GM18517 (cell line): ENCODE data around the gene NDUFA12.

Source experiments
- ATAC-seq: cut with Tn5 transposase; IDR thresholded peaks from one replicate; pipeline ENCODE4 v1.9.1; 2021; ENCODE audit warnings: mild to moderate bottlenecking, moderate library complexity; ENCODE audit not compliant: unreplicated experiment

Gene NDUFA12

DNA sequence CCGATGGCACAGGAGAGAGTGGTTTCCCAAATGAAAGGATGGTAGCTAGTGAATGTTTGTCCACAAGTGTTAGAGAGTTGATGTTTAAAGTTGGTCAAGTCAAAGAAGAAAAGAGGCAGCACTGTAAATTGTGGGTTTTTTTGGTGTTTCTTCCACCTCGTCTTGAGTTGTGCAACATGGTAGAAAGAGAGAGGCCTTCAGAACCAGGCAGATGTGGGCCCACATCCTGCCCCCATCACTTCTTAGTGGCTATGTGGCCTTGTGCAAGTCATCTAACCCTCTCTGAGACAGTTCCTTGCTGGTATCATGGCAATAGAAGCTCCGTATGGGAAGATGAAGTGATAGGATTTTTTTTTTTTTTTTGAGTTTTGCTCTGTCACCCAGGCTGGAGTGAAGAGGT, 60.8 kb downstream of the NDUFA12 start:
- no peak for ATAC-seq

DNA sequence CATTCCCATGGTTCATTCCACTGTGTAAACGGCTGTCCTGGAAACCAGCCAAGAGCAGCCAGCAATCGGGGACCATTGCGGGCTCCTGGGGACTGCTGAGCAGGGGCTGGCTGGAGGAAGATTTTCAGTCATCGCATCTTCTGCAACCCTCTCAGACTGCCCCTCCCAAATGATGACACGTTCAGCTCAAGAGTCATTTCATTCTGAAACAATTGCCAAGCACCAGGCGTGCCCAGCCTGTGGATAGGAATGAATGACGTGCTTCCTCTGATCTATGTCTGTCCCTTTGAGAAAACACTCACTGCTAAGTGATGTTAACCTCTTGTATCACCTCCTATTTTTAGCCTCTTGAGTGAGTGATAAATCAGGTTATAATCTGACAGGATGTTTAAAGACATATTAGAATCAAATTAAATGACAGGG, 62.0 kb downstream of the NDUFA12 start:
- no peak for ATAC-seq

DNA sequence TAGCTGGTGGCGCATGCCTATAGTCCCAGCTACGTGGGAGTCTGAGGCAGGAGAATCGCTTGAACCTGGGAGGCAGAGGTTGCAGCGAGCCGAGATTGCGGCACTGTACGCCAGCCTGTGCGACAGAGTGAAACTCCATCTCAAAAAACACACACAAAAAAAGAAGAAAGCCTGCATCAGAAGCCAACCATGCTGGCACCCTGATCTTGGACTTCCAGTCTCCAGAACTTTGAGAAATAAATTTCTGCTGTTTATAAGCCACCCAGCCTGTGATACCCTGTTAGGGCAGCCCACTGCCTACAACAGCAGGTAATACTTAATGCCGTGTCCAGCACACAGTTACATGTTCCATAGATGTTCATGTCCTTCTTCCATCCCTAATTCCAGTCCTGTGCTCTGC, 62.7 kb downstream of the NDUFA12 start:
- ATAC-seq, result no peak

DNA sequence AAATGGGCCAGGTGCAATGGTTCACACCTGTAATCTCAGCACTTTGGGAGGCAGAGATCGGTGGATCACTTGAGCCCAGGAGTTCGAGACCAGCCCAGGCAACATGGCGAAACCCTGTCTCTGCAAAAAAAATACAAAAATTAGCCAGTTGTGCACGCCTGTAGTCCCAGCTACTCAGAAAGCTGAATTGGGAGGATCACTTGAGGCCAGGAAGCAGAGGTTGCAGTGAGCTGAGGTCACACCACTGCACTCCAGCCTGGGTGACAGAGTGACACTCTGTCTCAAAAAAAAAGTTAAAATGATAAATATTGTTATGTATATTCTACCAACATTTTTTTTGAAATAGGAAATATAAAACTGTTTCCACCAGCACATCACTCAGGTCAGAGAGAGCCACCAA, 64.9 kb downstream of the NDUFA12 start:
- ATAC-seq, result no peak

DNA sequence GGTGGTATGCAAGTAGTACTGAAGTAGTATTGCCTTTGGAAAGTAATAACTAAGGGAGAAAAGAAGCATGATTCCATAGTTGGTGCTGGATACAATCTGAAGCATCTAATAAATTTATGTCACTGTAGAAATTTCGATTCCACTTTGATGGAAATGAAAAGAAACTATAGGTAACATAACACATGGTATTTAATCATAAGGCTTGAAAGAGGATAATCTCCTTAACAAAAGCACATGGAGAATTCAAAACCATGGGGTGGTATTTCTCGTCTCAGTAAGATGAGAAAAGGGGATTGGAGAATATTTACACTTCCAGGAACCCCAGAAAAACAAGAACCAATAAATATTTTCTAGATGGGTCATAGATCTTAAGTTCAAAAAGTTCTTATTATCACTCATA, 72.7 kb downstream of the NDUFA12 start:
- ATAC-seq, result no peak

DNA sequence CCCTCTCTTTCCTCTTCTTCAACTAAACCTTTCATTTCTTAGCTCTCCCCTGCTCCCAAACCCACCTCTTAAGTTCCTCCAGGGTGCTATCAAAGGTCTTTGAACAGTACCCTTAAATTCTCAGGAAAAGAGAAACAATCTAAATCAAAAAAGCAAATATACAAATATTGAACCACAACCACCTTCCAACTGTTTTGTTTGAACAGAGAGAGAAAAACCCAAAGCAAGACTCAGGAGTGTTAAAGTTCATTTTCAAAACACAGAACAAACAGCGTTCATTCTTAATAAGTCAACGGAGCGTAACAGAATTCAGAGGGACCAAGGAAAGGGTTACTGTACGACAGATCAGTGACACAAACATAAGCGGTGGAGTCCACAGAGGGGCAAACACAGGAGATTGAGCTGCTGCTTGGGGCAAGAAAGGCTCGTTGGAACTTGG, 73.3 kb downstream of the NDUFA12 start:
- ATAC-seq, result no peak

DNA sequence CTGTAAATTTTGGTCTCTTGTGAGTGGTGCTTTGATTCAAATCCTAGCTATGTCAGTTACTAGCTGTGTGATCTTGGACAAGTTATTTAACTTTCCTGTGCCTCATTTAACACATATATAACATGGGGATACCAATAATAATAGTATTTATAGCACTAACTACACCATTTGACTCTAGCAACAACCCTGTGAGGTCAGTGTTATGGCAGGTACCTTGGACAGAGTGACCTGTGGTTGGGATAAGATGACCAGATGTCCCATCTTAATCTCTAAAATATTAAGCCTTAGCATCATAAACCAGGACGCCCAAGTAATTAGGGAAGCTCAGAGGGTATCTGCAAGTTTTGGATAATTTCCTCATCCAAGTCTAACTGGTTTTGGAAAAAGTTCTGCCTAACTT, 73.7 kb downstream of the NDUFA12 start:
- no peak for ATAC-seq

DNA sequence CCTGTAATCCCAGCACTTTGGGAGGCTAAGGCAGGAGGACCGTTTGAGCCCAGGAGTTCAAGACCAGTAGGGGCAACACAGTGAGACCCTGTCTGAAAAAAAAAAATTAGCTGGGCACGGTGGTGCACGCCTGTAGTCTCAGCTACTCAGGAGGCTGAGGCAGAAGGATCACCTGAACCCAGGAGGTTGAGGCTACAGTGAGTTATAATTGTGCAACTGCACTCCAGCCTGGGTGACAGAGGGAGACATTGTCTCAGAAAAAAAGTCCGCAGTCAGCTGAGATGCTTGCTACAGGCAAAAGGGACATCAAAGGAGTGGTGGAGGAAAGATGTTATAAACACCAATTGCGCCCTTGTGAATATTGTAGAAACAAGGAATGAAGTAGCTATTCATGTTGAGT, 77.8 kb downstream of the NDUFA12 start:
- ATAC-seq, result no peak

DNA sequence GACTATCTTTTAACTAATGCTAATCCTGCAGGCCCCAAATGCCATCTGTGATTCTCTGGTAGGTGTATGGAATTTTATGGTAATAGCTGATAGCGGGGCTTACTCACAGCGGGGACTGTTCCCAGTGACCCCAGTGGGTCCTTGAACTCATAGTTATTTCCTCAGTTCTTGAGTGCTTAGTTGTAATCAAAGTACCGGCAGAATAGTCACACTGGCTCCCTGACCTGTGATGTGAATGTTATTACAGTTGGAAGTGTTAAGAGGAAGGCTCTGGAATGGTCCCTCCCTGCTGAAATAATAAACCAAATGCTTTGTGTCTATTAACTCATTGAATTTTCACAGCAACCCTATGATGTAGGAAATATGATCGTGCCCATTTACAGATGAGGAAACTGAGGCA, 78.3 kb downstream of the NDUFA12 start:
- no peak for ATAC-seq

DNA sequence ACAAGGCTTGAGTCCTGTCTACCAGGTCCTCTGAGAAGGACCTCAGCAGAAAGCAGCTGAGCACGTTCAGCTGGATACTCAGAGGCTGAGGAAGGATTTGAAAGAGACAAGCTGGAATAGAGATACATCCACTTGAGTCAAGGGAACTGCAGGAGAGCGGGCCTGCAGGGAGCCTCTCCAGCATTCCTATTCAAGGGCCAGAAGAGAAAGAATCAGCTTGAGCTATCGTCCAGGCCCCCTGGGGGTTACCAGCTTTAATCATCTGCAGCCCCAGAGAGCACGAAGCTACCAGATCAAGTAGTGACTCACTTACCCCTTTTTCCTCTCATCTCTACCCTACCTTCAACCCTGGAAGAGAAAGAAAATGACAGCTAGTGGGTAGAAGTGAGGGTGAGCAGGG, 80.9 kb downstream of the NDUFA12 start:
- ATAC-seq, result no peak
